Skin of body (tissue), 2 donors: Measurements from ENCODE around the gene COL4A4. TPM values are rescaled to one million over a fixed set of nuclear protein-coding genes. Genes with fewer than 3 reads are reported as not detected.

Experiments
- DNase-seq: peaks from one replicate; lab custom pipeline; 2025; lab: John Stamatoyannopoulos, UW
- total RNA-seq: library from RNA; depleted of rRNA; stranded (reverse); fragments of >200 nt; gene quantifications from one replicate; pipeline ENCODE4 v1.2.3, GENCODE V29; 2014

The COL4A4 gene
- total RNA-seq, 1 donor from 2014 or later = 0.30 TPM

DNA sequence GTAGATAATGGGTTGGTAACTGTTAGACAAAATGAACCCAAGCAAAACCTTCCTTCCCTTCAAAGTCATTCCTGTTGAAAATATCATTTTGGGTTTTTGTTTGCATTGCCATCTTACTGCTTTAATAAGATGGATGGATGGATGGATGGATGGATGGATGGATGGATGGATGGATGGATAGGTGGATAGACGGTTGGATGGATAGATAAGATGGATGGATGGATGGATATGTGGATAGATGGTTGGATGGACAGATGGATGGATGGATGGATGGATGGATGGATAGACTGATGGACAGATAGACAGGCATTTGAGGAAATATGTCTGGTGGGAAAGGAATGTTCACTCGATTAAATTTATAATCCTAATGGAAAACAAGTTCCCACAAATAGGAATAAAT lies 133.2 kb downstream of the COL4A4 start:
- no peak for DNase-seq

GRCh38 chr2:227029426-227030105 lies 134.4 kb downstream of the COL4A4 start:
- no peak for DNase-seq

- no peak for DNase-seq
These were observed 138.5 kb downstream of the COL4A4 start for GRCh38 chr2:227025510-227025909.

GRCh38 chr2:227022608-227023007 lies 141.4 kb downstream of the COL4A4 start:
- DNase-seq = no peak

- no peak for DNase-seq
These were observed 143.6 kb downstream of the COL4A4 start for GRCh38 chr2:227020416-227020815.

DNA sequence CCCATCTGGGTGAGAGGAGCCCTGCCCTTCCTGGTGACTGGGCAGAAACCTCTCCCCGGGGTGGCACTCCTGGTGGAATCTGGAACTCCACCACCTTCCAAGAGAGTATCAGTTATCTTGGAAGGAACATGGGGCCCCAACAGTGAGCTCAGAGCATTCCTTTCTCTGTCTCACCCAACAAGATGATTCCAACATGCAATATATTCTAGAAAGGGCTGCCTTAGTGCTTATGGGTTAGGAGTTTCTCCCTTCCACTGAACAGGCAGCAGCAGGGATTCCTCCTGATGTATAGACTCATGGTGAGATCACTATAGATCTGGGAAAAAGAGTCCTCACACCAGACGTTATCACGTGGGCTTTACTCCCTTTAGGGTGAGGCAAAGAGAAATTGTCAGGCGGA lies 147.1 kb downstream of the COL4A4 start:
- no peak for DNase-seq

DNA sequence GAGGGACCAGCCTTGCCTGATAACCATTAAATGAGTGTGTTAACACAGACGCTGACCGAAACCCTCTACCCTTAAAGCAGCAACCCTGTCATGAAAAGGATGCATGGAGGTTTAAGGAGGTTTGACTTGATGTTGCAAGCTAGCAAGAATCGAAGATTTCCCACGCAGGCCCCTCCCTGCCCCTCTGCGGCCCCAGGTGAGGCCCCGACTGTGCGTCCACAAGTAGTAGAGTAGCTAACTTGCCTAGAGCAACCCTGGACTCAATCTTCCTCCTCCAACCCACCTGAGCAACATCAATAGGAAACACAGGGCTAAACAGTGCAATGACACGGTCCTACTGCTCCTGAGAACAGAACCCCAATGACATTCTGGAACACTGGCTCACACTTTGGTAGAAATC lies 150.1 kb downstream of the COL4A4 start:
- no peak for DNase-seq

- no peak for DNase-seq
These were observed 150.7 kb downstream of the COL4A4 start for GRCh38 chr2:227013330-227013729.

DNA sequence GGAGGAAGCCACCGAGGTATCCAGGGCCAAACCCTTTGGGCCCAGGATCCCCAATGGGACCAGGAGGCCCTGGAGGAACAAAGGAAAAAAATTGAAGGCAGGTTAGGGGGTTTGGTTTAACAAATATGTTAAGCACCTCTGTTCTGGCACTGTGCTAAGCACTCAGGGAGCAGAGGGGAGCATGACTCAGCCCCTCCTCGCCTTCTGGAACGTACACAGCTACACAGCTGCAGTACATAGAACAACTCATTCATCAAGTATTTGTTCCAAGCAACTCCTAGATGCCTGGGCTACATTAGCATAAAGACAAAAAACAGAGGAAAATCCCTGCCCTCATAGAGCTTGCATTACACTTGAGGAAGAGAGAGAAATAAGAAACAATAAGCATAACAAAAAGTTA lies 153.6 kb downstream of the COL4A4 start:
- DNase-seq = no peak

GRCh38 chr2:227007940-227008339 lies 156.1 kb downstream of the COL4A4 start:
- no peak for DNase-seq

DNA sequence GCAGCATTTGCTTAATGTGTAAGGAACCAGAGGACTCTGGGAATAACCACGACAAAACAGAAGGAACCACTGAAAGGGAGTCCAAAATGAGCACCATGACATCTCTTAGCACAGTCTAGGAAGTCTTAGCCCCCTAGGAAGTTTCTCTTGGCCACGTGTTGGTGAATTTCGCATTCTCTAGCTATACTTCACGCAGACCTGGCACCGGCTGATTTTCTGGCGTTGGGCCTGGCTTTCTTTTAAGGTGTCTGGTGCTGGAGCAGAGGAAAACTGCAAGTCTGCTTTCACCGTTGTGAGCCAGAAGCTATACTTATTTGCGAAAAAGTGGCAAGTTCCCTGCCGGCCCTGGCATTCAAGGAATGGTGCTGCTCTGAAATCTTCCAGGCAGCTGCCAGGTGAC lies 156.9 kb downstream of the COL4A4 start:
- DNase-seq = no peak

DNA sequence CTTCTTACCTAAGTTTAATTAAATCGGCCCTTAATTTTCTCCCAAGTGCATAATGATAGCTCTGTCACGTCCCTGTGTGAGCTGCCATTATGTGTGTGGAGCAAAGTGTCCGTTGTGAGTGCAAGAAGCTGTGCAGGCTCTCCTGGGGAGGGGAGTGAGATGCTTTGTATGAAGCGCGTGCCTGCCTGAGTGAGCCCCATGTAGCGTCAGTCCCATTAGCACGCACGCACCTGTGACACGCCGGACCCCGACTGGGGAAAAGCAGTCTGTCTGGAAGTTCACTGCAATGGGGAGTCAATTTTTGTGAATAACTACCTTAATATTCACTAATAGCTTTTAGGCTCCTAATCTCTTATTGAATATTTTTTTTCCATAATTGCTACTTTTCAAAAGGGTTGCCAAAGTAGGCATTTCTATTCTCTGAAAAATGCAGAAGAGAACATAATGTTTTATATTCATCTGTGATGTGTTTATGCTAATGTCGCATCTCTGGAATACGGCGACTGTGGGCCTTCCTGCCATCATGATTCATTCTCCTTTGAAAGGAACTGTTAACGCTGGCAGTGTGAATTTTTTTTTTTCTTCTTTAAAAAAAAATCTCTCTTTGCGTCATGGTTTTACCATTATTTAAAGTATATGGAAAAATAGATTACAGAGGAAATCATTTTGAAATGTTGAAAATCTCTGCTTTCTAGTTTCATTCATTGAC lies 157.7 kb downstream of the COL4A4 start:
- DNase-seq = no peak

DNA sequence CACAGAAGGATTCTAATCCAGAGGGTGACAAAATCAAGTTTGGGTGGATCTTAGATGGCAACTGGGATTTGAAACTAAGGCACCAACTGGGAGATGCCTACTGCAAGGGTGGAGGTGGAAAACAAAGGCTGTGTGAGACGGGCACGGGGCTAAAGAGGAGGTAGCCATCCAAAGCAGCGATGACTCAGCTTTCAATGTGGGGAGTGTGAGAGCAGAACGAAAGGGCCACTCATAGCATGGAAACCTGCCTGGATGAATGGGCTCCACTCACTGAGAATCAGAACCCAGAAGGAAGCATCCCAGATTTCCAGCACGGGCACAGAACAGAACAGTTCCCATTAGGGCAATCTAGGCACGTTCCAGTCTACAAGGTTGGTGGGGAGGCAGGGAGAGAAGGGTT lies 159.5 kb downstream of the COL4A4 start:
- DNase-seq = no peak

DNA sequence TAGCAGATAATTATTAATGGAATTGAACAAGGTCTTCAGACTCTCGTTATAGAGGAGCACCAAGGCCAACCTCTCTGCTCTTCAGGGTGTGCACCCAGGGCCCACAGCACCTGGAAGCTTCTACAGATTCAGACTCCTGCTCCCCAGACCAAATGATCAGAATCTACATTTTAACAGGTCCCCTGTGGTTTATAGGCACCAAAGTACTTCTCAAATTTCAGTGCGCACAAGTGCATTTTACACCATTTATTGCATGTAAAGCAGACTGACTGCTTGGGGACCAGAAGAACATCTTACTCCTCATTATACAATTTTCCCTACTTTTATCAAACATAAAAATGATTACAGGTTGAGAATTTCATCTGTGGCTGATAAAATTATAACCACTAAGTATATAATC lies 163.9 kb downstream of the COL4A4 start:
- no peak for DNase-seq

GRCh38 chr2:226999661-227000060 lies 164.3 kb downstream of the COL4A4 start:
- DNase-seq = no peak

DNA sequence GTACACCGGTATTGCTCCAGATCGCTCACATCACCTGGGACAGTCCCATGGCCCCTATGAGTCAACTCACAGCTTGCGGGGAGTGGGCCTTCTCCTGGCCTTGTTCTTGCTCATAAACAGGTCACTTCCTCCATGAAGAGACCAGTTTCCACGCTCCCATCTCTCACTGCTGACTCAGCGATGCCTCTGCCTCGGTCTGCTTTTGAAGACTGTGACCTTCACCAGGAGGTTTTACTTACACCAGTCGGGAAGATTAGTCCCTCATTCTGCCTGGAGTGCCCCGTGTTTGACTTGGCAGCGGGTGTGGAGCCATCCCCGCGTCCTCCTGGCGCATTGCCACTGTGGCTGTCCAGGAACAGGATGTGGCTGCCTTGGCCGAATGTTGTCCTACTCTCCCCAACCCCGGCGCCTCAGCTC lies 168.4 kb downstream of the COL4A4 start:
- DNase-seq = no peak

GRCh38 chr2:226994775-226995174 lies 169.2 kb downstream of the COL4A4 start:
- DNase-seq = no peak

- DNase-seq = no peak
These were observed 170.8 kb downstream of the COL4A4 start for GRCh38 chr2:226993171-226993570.

- no peak for DNase-seq
These were observed 172.3 kb downstream of the COL4A4 start for GRCh38 chr2:226991663-226992062.

DNA sequence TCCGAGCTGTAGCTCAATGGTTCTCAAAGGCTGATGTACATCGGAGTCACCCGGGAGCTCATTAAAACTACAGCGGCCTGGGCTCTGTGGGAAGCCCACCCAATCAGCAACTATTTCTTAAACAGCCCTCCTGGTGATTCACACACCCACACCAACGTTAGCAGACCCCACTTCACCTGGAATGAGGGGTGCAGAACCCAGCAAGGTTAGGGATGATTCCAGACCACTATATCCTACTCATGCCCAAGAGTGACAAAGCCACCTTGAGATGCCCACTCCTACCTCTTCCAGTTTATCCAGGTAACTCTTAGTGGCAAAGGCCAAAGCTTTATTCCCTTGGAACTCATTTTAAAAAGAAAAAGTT lies 178.4 kb downstream of the COL4A4 start:
- DNase-seq = no peak

DNA sequence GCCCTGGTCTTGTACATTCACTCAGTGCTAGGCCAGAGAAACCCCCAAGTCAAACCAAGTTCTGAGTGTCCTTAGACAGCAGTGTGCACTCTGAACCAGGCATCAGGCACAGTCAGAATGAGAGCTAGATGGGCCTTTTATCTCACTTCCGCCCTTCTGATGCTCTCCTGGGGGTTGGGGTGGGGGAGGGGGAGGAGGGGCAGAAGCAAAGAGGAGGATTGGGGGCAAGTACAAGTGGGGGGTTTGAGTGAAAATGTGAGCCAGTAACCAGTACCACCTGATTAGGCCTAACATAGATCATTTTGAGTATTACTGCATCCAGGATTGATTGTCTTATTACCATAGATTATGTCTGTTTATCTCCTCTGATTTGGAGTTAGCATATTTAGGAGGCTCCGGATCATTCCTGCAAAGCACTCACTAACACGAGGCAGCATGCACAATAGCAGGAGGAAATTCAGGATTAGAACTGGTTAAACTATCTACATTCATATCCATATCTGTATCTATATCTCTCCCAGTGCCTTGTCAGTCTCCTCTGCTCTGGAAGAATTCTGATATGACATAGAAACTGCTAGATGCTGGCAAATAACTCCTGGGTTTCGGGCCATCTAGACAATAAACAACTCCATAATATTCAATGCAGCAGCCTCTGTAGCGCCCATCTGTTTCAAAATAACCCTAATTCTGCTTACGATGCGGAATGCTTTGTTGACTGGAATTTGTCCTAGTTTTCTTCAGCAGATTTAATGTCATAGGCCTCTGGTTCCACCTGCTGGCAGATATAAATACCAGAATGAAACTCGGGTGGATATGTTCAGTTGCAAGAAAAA lies 179.0 kb downstream of the COL4A4 start:
- DNase-seq = peak; percentile 97
